ENCODE results near the gene PAPPA2. TPM values are rescaled to one million over a fixed set of nuclear protein-coding genes. Genes with fewer than 3 reads are reported as not detected.

Gene PAPPA2
- total and polyA plus RNA-seq, 2 of the 8 experiments (the other 6 are each of a cell fraction or from before 2014, with no cell fraction given) = 0.08 to 0.88 TPM

- TF ChIP-seq RFX5 (IDR thresholded peaks at IDR 0.05; ENCODE audit: borderline replicate concordance, low read depth, low read length) = no peak
- TF ChIP-seq CTBP2 (IDR thresholded peaks at IDR 0.05; ENCODE audit: borderline replicate concordance, insufficient read depth, insufficient read length, low read length) = no peak
- TF ChIP-seq CHD2 (IDR thresholded peaks at IDR 0.05; ENCODE audit: low read length) = no peak
- no peak for TF ChIP-seq SAP30 (IDR thresholded peaks at IDR 0.05; ENCODE audit: insufficient read depth, insufficient replicate concordance, low read length)
- TF ChIP-seq ASH2L (IDR thresholded peaks at IDR 0.05; ENCODE audit: low read length) = no peak
- no peak for TF ChIP-seq CHD1 (IDR thresholded peaks at IDR 0.05; ENCODE audit: low read depth, low read length)
- no peaks in the 10 kb centered on the region for H3K27me3 ChIP-seq (replicated peaks in 1 of 4; ENCODE audit: control insufficient read depth in 3 of 4, extremely low read depth in 1 of 4, insufficient read depth in 3 of 4, low read length in 3 of 4)
- no peak overlapping the region for H2BK15ac ChIP-seq (ENCODE audit: low read length)
- no peak overlapping the region for H2BK12ac ChIP-seq (ENCODE audit: low read depth, low read length)
- no peak overlapping the region for H4K8ac ChIP-seq (ENCODE audit: extremely low read depth, insufficient read depth, low read length)
- no peak overlapping the region for H2BK120ac ChIP-seq (replicated peaks; ENCODE audit: low read depth, low read length)
- H3K23me2 ChIP-seq (ENCODE audit: low read depth, low read length) = no peaks in the 10 kb centered on the region
- H2AFZ ChIP-seq (ENCODE audit: low read length) = no peak overlapping the region
- H2BK20ac ChIP-seq (ENCODE audit: low read length) = no peak overlapping the region
- no peak overlapping the region for H3K4me3 ChIP-seq (ENCODE audit: extremely low read depth in 1 of 4, insufficient read depth in 2 of 4, low read depth in 3 of 4, low read length in 4 of 4)
- H3K9me3 ChIP-seq (ENCODE audit: insufficient read depth in 2 of 2, low read depth in 1 of 2, low read length in 1 of 2) = no peaks in the 10 kb centered on the region
- H2BK5ac ChIP-seq (ENCODE audit: low read depth, low read length) = no peak overlapping the region
- no peak overlapping the region for H3K9ac ChIP-seq (replicated peaks in 1 of 4; ENCODE audit: extremely low read depth in 1 of 4, low read depth in 3 of 4, low read length in 3 of 4)
- no peak overlapping the region for H4K5ac ChIP-seq (ENCODE audit: insufficient read length, low read depth, low read length)
- no peaks in the 10 kb centered on the region for H3K79me1 ChIP-seq (ENCODE audit: low read depth, low read length)
- no peak overlapping the region for H2AK5ac ChIP-seq (ENCODE audit: low read depth, low read length)
- no peak overlapping the region for H3K4ac ChIP-seq (replicated peaks; ENCODE audit: insufficient read length, low read depth, low read length)
- H3K56ac ChIP-seq (replicated peaks; ENCODE audit: insufficient read length, low read depth, low read length) = no peak overlapping the region
- H3K14ac ChIP-seq (ENCODE audit: insufficient read length) = no peak overlapping the region
- no peak overlapping the region for H4K91ac ChIP-seq (replicated peaks; ENCODE audit: insufficient read length, low read length)
- H3K36me3 ChIP-seq (ENCODE audit: control insufficient read depth in 2 of 4, insufficient read depth in 4 of 4, low read length in 3 of 4) = no peaks in the 10 kb centered on the region
- no peaks in the 10 kb centered on the region for H4K20me1 ChIP-seq (replicated peaks in 1 of 2; ENCODE audit: control insufficient read depth in 1 of 2, insufficient read depth in 2 of 2, low read length in 2 of 2)
- POLR2A ChIA-PET (ENCODE audit: partially characterized antibody) = no interaction called here
- H3K18ac ChIP-seq (ENCODE audit: extremely low read depth, low read length) = no peak overlapping the region
- DNase-seq (ENCODE audit: low read depth in 1 of 2, low spot score in 2 of 2) (no peak), FAIRE-seq (no peak)
- H3K23ac ChIP-seq (ENCODE audit: insufficient read length) = no peak overlapping the region
- H3K79me2 ChIP-seq (ENCODE audit: control insufficient read depth in 1 of 2, insufficient read depth in 2 of 2, low read length in 2 of 2) = no peaks in the 10 kb centered on the region
- H3K27ac ChIP-seq (ENCODE audit: low read depth, low read length) = no peak overlapping the region
- no peaks in the 10 kb centered on the region for H3K4me1 ChIP-seq (replicated peaks in 1 of 4; ENCODE audit: control insufficient read depth in 3 of 4, insufficient read depth in 4 of 4, low read length in 3 of 4)
- no peak overlapping the region for H3K4me2 ChIP-seq (ENCODE audit: insufficient read depth in 1 of 2, low read depth in 2 of 2, low read length in 2 of 2)
- CTCF ChIA-PET (ENCODE audit: partially characterized antibody) = no interaction called here
Measured at GRCh38 chr1:176512966-176513365, 50.0 kb downstream of the PAPPA2 start.
